ENCODE measurements around the gene PTRH1.

The PTRH1 gene, protein sequence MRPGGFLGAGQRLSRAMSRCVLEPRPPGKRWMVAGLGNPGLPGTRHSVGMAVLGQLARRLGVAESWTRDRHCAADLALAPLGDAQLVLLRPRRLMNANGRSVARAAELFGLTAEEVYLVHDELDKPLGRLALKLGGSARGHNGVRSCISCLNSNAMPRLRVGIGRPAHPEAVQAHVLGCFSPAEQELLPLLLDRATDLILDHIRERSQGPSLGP

DNA sequence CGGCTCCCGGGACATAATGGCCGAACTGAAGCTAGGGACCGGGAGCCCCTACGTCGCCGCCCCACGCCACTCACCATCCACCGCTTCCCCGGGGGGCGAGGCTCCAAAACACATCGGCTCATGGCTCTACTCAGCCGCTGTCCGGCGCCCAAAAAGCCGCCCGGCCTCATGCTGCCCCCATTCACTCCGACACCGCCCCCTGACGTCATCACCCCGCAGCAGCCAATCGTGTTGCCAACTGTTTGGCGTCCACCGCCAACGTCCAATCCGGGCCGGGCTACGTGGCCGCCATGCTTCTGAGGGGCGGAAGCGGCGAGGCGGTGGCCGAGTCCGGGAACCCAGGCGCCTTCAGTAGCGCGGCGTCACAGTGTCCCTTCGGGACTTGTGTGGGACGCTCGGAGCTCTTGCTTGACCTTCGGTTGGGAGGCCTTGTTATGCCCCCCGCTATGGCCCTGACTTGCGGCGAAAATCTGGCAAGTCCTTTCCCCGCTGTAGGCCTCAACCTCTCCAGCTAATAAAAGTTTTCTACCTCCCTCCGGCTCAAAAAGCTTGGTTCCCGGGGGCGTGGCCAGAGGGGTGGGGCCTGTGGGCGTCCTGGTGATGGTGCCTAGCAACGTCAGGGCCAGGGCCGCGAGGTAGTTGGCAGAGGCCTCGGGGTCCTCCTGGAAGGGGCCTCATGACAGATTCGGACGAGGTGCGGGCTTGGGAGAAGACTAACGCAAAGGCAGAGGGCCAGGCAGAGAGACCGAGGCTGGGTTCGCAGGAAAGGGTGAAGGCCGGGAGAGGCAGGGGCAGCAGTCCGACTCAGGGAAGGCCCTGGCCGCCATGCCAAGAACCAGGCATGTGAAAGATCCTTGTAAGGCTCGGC lies at the start of gene PTRH1, which contains the start of gene TTC16:
Gene PTRH1 (minus strand): TSS at position 194 of the 868 bp plus-strand sequence. CDS start 24 bp downstream, at position 170.
Gene TTC16 (plus strand): TSS at position 610 of the 868 bp plus-strand sequence. CDS start 67 bp downstream, at position 677.
- H3K9ac ChIP-seq: peak within 1 kb of the TSS; percentile 80
- no peaks in the 10 kb centered on the region for H3K36me3 ChIP-seq (ENCODE audit: insufficient read depth)
- H2AFZ ChIP-seq (ENCODE audit: low read depth): peak within 1 kb of the TSS; percentile 94
- peak within 1 kb of the TSS; percentile 88 for H3K4me2 ChIP-seq
- H3K4me3 ChIP-seq (IDR thresholded peaks at IDR 0.05; ENCODE audit: insufficient read depth, low read depth, low read length): no peak within 1 kb of the TSS
- peak within 1 kb of the TSS; percentile 62 for H3K27ac ChIP-seq
- no peaks in the 10 kb centered on the region for H3K27me3 ChIP-seq (ENCODE audit: insufficient read depth, low read depth)
- H3K79me2 ChIP-seq (ENCODE audit: insufficient read depth, low read depth): no peaks in the 10 kb centered on the region
- H3K4me1 ChIP-seq (ENCODE audit: low read depth, poor library complexity, severe bottlenecking): peaks cover 14% of the 10 kb centered on the region
- TF ChIP-seq, protein P1, sequence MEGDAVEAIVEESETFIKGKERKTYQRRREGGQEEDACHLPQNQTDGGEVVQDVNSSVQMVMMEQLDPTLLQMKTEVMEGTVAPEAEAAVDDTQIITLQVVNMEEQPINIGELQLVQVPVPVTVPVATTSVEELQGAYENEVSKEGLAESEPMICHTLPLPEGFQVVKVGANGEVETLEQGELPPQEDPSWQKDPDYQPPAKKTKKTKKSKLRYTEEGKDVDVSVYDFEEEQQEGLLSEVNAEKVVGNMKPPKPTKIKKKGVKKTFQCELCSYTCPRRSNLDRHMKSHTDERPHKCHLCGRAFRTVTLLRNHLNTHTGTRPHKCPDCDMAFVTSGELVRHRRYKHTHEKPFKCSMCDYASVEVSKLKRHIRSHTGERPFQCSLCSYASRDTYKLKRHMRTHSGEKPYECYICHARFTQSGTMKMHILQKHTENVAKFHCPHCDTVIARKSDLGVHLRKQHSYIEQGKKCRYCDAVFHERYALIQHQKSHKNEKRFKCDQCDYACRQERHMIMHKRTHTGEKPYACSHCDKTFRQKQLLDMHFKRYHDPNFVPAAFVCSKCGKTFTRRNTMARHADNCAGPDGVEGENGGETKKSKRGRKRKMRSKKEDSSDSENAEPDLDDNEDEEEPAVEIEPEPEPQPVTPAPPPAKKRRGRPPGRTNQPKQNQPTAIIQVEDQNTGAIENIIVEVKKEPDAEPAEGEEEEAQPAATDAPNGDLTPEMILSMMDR (conservative IDR thresholded peaks at IDR 0.05; ENCODE audit: low read depth, low read length): no peak
- H4K20me1 ChIP-seq (ENCODE audit: insufficient read depth): no peaks in the 10 kb centered on the region

DNA sequence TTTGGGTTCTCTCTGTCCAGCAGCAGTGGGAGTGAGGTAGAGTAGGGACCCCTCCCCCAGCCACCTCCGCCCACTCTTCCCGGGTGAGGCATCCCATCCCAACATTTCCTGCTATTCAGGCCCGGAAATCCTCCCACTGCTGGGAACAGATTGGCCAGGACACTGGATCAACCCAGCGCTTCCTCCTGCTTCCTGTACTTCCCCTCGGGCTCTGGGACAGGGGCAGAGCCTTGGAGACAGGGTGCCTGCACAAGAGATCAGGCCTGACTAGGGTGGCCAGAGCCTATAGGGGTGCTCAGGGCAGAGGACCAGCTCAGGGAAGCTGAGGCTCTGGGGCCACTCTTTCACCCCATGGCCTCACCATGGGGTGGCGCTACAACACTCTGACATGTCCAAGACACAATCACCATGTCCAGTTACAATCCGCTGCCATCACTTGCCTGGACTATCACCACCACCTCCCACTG lies 48.5 kb upstream of the PTRH1 start:
- H4K20me1 ChIP-seq (ENCODE audit: insufficient read depth): no peaks in the 10 kb centered on the region
- H3K27me3 ChIP-seq (ENCODE audit: insufficient read depth, low read depth): no peaks in the 10 kb centered on the region
- H3K4me1 ChIP-seq (ENCODE audit: low read depth, poor library complexity, severe bottlenecking): no peaks in the 10 kb centered on the region
- H3K36me3 ChIP-seq (ENCODE audit: insufficient read depth): no peaks in the 10 kb centered on the region
- H3K79me2 ChIP-seq (ENCODE audit: insufficient read depth, low read depth): no peaks in the 10 kb centered on the region
- no peak overlapping the region for H3K9ac ChIP-seq
- no peak overlapping the region for H3K4me3 ChIP-seq (IDR thresholded peaks at IDR 0.05; ENCODE audit: insufficient read depth, low read depth, low read length)
- no peak overlapping the region for H2AFZ ChIP-seq (ENCODE audit: low read depth)
- TF ChIP-seq, protein P1 (conservative IDR thresholded peaks at IDR 0.05; ENCODE audit: low read depth, low read length): peak; percentile 23; the same call in 1 of the 2 replicates
- no peak overlapping the region for H3K27ac ChIP-seq
- no peak overlapping the region for H3K4me2 ChIP-seq

DNA sequence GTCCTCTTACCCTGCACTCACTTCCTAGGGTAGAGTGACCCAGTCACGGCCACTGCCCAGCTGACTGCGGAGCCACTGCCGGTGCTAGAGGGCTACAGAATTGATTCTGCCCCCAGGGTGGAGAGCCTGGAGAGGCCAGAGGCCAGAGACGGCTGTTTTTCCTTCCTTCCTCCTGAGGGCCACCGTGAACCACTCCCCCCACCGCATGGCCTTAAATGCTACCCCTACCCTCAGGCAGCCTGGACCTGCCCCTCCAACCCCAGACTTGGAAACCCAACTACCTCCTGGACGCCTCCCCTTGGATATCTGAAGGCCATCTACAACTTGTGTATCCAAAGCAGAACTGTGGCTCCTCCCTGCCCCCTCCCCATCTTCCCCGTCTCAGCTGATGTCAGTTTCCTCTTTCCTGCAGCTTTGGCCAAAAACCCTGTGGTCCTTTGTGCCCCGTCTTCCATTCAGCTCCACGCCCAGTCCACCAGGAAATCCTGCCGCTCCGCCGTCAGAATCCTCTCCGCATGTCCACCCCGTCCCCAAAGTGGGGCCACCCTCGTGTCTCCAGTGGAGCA lies 46.7 kb upstream of the PTRH1 start:
- TF ChIP-seq, protein P1 (conservative IDR thresholded peaks at IDR 0.05; ENCODE audit: low read depth, low read length): no peak
- Histone ChIP-seq H3K4me1 (ENCODE audit: low read depth, poor library complexity, severe bottlenecking) (no peaks in the 10 kb centered on the region), H3K9ac (no peak overlapping the region), H3K36me3 (ENCODE audit: insufficient read depth) (no peaks in the 10 kb centered on the region), H3K27me3 (ENCODE audit: insufficient read depth, low read depth) (no peaks in the 10 kb centered on the region), H3K4me3 (IDR thresholded peaks at IDR 0.05; ENCODE audit: insufficient read depth, low read depth, low read length) (no peak overlapping the region), H3K27ac (no peak overlapping the region), H3K4me2 (no peak overlapping the region), H4K20me1 (ENCODE audit: insufficient read depth) (no peaks in the 10 kb centered on the region), H3K79me2 (ENCODE audit: insufficient read depth, low read depth) (no peaks in the 10 kb centered on the region), H2AFZ (ENCODE audit: low read depth) (no peak overlapping the region)

DNA sequence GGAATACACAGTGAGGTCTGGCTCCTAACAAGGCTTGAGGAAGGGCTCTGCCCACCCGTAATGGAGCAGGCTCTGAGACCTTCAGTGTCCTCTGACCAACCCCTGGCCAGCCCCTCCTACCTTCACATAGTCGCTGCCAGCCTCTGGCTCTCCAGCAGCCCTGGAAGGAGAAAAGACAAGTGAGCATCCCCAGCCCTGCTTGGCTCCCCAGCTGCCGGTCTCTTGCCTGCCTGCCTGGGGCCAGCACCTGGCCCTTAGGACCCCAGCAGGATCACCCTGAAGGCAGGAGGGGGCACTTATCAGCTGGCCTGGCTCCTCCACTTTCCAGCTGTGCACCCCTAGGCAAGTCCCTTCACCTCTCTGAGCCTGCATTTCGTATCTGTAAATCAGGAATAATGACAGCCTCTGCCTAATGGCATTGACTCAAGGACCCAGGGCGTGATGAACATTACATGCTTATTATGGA lies 46.1 kb upstream of the PTRH1 start:
- TF ChIP-seq, protein P1 (conservative IDR thresholded peaks at IDR 0.05; ENCODE audit: low read depth, low read length): no peak
- H3K27ac ChIP-seq: no peak overlapping the region
- no peak overlapping the region for H3K4me3 ChIP-seq (IDR thresholded peaks at IDR 0.05; ENCODE audit: insufficient read depth, low read depth, low read length)
- H3K4me2 ChIP-seq: no peak overlapping the region
- H3K9ac ChIP-seq: no peak overlapping the region
- H3K27me3 ChIP-seq (ENCODE audit: insufficient read depth, low read depth): no peaks in the 10 kb centered on the region
- no peak overlapping the region for H2AFZ ChIP-seq (ENCODE audit: low read depth)
- no peaks in the 10 kb centered on the region for H4K20me1 ChIP-seq (ENCODE audit: insufficient read depth)
- H3K36me3 ChIP-seq (ENCODE audit: insufficient read depth): no peaks in the 10 kb centered on the region
- H3K79me2 ChIP-seq (ENCODE audit: insufficient read depth, low read depth): no peaks in the 10 kb centered on the region
- H3K4me1 ChIP-seq (ENCODE audit: low read depth, poor library complexity, severe bottlenecking): no peaks in the 10 kb centered on the region

All from KMS-11 (cell line).